ENCODE data around the gene TBC1D3B. TPM values are rescaled to one million over a fixed set of nuclear protein-coding genes. Genes with fewer than 3 reads are reported as not detected.
"Not testable (repeated sequence)": the region's sequence is repeated elsewhere in the genome, so short reads cannot be mapped to it uniquely, and the experiment has no call there.

TBC1D3B gene
- total RNA-seq, 1 experiment from 2014 or later, result 7.4 TPM

GRCh38 chr17:36210439-36211211 is 34.2 kb upstream of the TBC1D3B start, which contains the start of gene CCL4L2:
Gene CCL4L2 (plus strand): TSS chr17:36211063.
- POLR2A ChIA-PET; H3K4me1 ChIP-seq (ENCODE audit: control insufficient read depth, insufficient read depth, low read length); H3K27me3 ChIP-seq (ENCODE audit: control insufficient read depth, insufficient read depth, low read length); in situ Hi-C loops (cut with HindIII; ENCODE audit: low pct_unique_long_range_greater_than_20kb, low sequenced_read_pairs); ATAC-seq; H3K36me3 ChIP-seq (ENCODE audit: control insufficient read depth, insufficient read depth, low read length); DNase-seq (ENCODE audit: low read depth, low spot score); BruUV-seq (replicated peaks); CTCF ChIA-PET; H3K27ac ChIP-seq (ENCODE audit: low read length); H3K9me3 ChIP-seq (ENCODE audit: control insufficient read depth, insufficient read depth, low read depth, low read length); H3K4me3 ChIP-seq (ENCODE audit: low read depth in 2 of 2, low read length in 2 of 2); intact Hi-C loops (cut with micrococcal nuclease; ENCODE audit: unreplicated experiment): not testable (repeated sequence)

GRCh38 chr17:36209575-36209974 is 33.1 kb upstream of the TBC1D3B start:
- Histone ChIP-seq H3K27me3 (ENCODE audit: control insufficient read depth, insufficient read depth, low read length) (no peaks in the 10 kb centered on the region; the same call in 1 of the 2 replicates), H3K4me3 (ENCODE audit: low read depth in 2 of 2, low read length in 2 of 2) (no peak overlapping the region), H3K27ac (ENCODE audit: low read length) (no peak overlapping the region), H3K9me3 (ENCODE audit: control insufficient read depth, insufficient read depth, low read depth, low read length) (no peaks in the 10 kb centered on the region), H3K4me1 (ENCODE audit: control insufficient read depth, insufficient read depth, low read length) (no peaks in the 10 kb centered on the region), H3K36me3 (ENCODE audit: control insufficient read depth, insufficient read depth, low read length) (no peaks in the 10 kb centered on the region)
- in situ Hi-C loops (cut with HindIII; ENCODE audit: low pct_unique_long_range_greater_than_20kb, low sequenced_read_pairs) (no loop called here), intact Hi-C loops (cut with micrococcal nuclease; ENCODE audit: unreplicated experiment) (no loop called here)
- TF ChIP-seq CTCF (IDR thresholded peaks at IDR 0.05) (no peak), POLR2AphosphoS5 (IDR thresholded peaks at IDR 0.05; ENCODE audit: low read depth, low read length) (no peak), TCF7L2 (IDR thresholded peaks at IDR 0.05; ENCODE audit: low read depth, low read length) (no peak), REST (IDR thresholded peaks at IDR 0.05; ENCODE audit: insufficient read depth in 1 of 2, low read depth in 2 of 2, low read length in 1 of 2) (no peak), SIN3A (IDR thresholded peaks at IDR 0.05; ENCODE audit: borderline replicate concordance, insufficient read depth, low read depth, low read length) (no peak)
- no peak for ATAC-seq
- ChIA-PET POLR2A (no interaction called here), CTCF (no interaction called here)
- DNase-seq (ENCODE audit: low read depth, low spot score), result no peak
- BruUV-seq (replicated peaks), result no TSS peak

- H3K4me1 ChIP-seq (ENCODE audit: control insufficient read depth, insufficient read depth, low read length); POLR2A ChIA-PET; ATAC-seq; CTCF ChIA-PET; H3K27ac ChIP-seq (ENCODE audit: low read length); in situ Hi-C loops (cut with HindIII; ENCODE audit: low pct_unique_long_range_greater_than_20kb, low sequenced_read_pairs); BruUV-seq (replicated peaks); H3K4me3 ChIP-seq (ENCODE audit: low read depth in 2 of 2, low read length in 2 of 2); intact Hi-C loops (cut with micrococcal nuclease; ENCODE audit: unreplicated experiment); H3K27me3 ChIP-seq (ENCODE audit: control insufficient read depth, insufficient read depth, low read length); DNase-seq (ENCODE audit: low read depth, low spot score); H3K36me3 ChIP-seq (ENCODE audit: control insufficient read depth, insufficient read depth, low read length); H3K9me3 ChIP-seq (ENCODE audit: control insufficient read depth, insufficient read depth, low read depth, low read length): not testable (repeated sequence)
Observed at GRCh38 chr17:36207383-36207782, 30.9 kb upstream of the TBC1D3B start.

GRCh38 chr17:36206486-36206821 is 30.0 kb upstream of the TBC1D3B start:
- H3K36me3 ChIP-seq (ENCODE audit: control insufficient read depth, insufficient read depth, low read length); in situ Hi-C loops (cut with HindIII; ENCODE audit: low pct_unique_long_range_greater_than_20kb, low sequenced_read_pairs); H3K4me1 ChIP-seq (ENCODE audit: control insufficient read depth, insufficient read depth, low read length); CTCF ChIA-PET; H3K27me3 ChIP-seq (ENCODE audit: control insufficient read depth, insufficient read depth, low read length); intact Hi-C loops (cut with micrococcal nuclease; ENCODE audit: unreplicated experiment); H3K9me3 ChIP-seq (ENCODE audit: control insufficient read depth, insufficient read depth, low read depth, low read length); H3K27ac ChIP-seq (ENCODE audit: low read length); POLR2A ChIA-PET; BruUV-seq (replicated peaks); ATAC-seq; H3K4me3 ChIP-seq (ENCODE audit: low read depth in 2 of 2, low read length in 2 of 2); DNase-seq (ENCODE audit: low read depth, low spot score): not testable (repeated sequence)

Measured in Panc1 (cell line).